Gastroesophageal sphincter (tissue), 4 donors: ENCODE results near the gene PDHB. TPM values are rescaled to one million over a fixed set of nuclear protein-coding genes. Genes with fewer than 3 reads are reported as not detected.

Experiments used
- ATAC-seq: fragments of 150-250 bp; one replicate; pipeline ENCODE4 v1.9.1; 2016; ENCODE audit warnings: mild to moderate bottlenecking, moderate library complexity
- H3K27ac ChIP-seq, 4 donors: fragments of 200-600 bp; sonication (generic) in 3 of 4; 1 replicate in 3 of 4; 2 replicates in 1 of 4; pipeline ENCODE4 v1.5.1; 2016 to 2019
- H3K27me3 ChIP-seq: fragments of 200-600 bp; sonication (generic); one replicate; pipeline ENCODE4 v1.5.1; 2019
- H3K36me3 ChIP-seq, 2 donors: fragments of 200-600 bp; sonication (generic); one replicate each; pipeline ENCODE4 v1.5.1; 2019; ENCODE audit warnings: control low read depth in 1 of 2
- H3K4me1 ChIP-seq, 3 donors: fragments of 200-600 bp; sonication (generic); 1 replicate in 2 of 3; 2 replicates in 1 of 3; pipeline ENCODE4 v1.5.1; 2016 to 2019; ENCODE audit warnings: control low read depth in 2 of 3
- H3K4me3 ChIP-seq, 2 donors: fragments of 200-600 bp; sonication (generic); one replicate each; pipeline ENCODE4 v1.5.1; 2019; ENCODE audit warnings: mild to moderate bottlenecking in 1 of 2, moderate library complexity in 1 of 2
- H3K9me3 ChIP-seq, 3 donors: fragments of 200-600 bp; sonication (generic); one replicate each; pipeline ENCODE4 v1.5.1; 2017 to 2019; ENCODE audit warnings: control low read depth in 2 of 3
- CTCF ChIP-seq, 4 experiments: fragments of 200-600 bp in 2 of 4; fragments of 450-650 bp in 2 of 4; sonication (generic) in 1 of 4; IDR thresholded peaks; one replicate each; pipeline ENCODE4 v1.5.1; 2017 to 2019; ENCODE audit warnings: antibody characterized with exemption in 4 of 4, mild to moderate bottlenecking in 2 of 4, moderate library complexity in 2 of 4
- EP300 ChIP-seq: sonication (generic); formaldehyde crosslinking; IDR thresholded peaks from one replicate; pipeline ENCODE4 v1.6.1; 2017; ENCODE audit warnings: antibody characterized with exemption, mild to moderate bottlenecking
- POLR2A ChIP-seq, 2 donors: fragments of 450-650 bp; IDR thresholded peaks; one replicate each; pipeline ENCODE4 v1.6.1; 2017; ENCODE audit warnings: antibody characterized with exemption in 2 of 2, mild to moderate bottlenecking in 2 of 2, moderate library complexity in 1 of 2
- POLR2AphosphoS5 ChIP-seq: sonication (generic); formaldehyde crosslinking; IDR thresholded peaks from one replicate; pipeline ENCODE4 v1.6.1; 2017; ENCODE audit warnings: antibody characterized with exemption
- WGBS, 2 donors: methylation state at CpG; one replicate each; pipeline ENCODE4 v1.1.5; 2018; ENCODE audit warnings: low coverage in 1 of 2; 5-methylcytosine and 5-hydroxymethylcytosine counted together
- total RNA-seq, 4 donors: library from RNA; depleted of rRNA; stranded (reverse); fragments of >200 nt; gene quantifications; one replicate each; pipeline ENCODE4 v1.1.0, GENCODE V29; 2016

Gene PDHB
- total RNA-seq, 4 donors from 2014 or later: 90.1 to 213 (median 146) TPM

DNA sequence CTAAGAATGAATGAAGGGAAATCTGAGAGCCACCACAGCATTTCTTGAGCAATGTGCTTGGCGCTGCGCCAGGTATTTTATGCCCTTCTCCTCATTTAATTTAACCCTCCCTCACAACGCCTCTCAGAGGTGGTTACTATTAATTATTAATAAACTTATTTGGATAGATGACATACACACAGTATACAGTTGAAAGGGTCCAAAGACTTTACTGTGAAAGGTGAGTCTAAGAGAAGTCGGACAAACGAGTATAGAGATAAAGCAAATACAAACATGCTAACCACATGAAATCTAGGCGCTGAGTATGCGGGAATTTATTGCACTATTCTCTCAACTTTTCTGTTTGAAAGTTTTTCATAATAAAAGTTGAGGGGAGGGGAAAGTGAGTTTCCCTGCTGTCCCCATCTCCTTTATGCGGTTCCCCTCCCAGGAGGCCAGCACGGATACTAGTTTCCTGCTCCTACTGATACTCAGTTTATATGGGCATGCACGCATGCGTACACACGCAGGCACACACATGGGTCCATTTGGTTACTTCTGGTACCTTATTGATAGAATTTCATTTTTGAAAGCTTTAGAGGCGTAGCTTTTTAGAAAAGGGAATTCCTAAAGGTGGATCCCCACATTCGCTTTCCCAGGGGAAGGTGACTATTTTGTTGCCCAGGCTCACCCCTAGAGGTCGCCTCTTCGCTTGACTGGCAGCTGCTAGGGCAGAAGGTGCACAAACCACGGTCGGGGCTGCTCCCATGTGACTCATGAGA is 29.7 kb upstream of the PDHB start:
- H3K36me3 ChIP-seq: no peaks in the 10 kb centered on the region
- H3K27me3 ChIP-seq: no peaks in the 10 kb centered on the region
- H3K4me1 ChIP-seq: peaks cover 0 to 14% (median 0%) of the 10 kb centered on the region in 3 donors
- no peaks in the 10 kb centered on the region for H3K9me3 ChIP-seq
- peak; percentile 36 for TF ChIP-seq POLR2AphosphoS5
- no peak for TF ChIP-seq EP300
- peak; percentile 49 to 75 (median 66) for TF ChIP-seq CTCF (IDR thresholded peaks at IDR 0.05)
- 26 to 38% methylated on average over 17 to 18 of the region's 18 CpGs for WGBS, 2 donors
- H3K4me3 ChIP-seq: peak overlapping the region in 1 of 2 donors; percentile 16
- H3K27ac ChIP-seq: no peak overlapping the region
- ATAC-seq: peak; percentile 80

DNA sequence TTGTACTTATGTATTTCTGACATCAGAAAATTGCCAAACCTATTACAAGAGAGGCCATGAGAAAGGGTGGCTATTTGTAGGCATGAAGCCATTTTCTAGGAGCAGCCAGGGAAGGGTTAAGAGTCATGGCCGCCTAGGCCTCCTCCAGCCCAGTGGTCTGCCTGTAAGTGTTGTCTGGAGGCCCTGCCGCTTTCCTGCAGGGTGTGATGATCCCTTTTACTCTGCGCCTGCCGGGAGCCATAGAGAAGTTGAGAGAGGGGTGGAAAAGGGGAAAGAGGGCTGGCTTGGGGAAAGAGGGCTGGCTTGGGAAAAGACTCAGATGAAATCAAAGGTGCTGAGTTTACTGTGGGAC is 29.2 kb upstream of the PDHB start:
- no peak for TF ChIP-seq CTCF (IDR thresholded peaks at IDR 0.05)
- no peak for TF ChIP-seq POLR2A (IDR thresholded peaks at IDR 0.05)
- 43% methylated on average over 1 of the region's 4 CpGs; no CpG with 5 or more reads in 1 of the 2 donors for WGBS, 2 donors
- Histone ChIP-seq H3K4me1 (peaks cover 0 to 14% (median 0%) of the 10 kb centered on the region in 3 donors), H3K9me3 (no peaks in the 10 kb centered on the region), H3K27ac (no peak overlapping the region), H3K36me3 (no peaks in the 10 kb centered on the region), H3K27me3 (no peaks in the 10 kb centered on the region), H3K4me3 (no peak overlapping the region)
- ATAC-seq: no peak

DNA sequence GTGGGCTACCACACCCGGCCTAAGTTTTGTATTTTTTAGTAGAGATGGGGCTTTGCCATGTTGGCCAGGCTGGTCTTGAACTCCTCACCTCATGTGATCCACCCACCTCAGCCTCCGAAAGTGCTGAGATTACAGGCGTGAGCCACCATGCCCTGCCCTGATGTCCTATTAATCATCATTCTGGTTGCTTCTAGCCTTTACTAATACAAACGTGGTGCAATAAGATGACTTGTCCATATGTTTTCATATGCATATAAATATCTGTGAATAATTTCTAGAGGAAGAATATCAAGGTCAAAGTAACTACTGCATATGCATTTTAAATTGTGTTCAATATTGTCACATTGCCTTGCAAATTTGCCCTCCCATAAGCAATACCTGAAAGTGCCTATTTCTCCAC is 25.5 kb upstream of the PDHB start:
- Histone ChIP-seq H3K27ac (no peak overlapping the region), H3K36me3 (no peaks in the 10 kb centered on the region), H3K27me3 (no peaks in the 10 kb centered on the region), H3K9me3 (peaks cover 0 to 22% (median 0%) of the 10 kb centered on the region in 3 donors), H3K4me1 (peaks cover 0 to 14% (median 0%) of the 10 kb centered on the region in 3 donors), H3K4me3 (no peak overlapping the region)
- no peak for ATAC-seq
- TF ChIP-seq POLR2AphosphoS5: no peak
- no peak for TF ChIP-seq CTCF (IDR thresholded peaks at IDR 0.05)
- TF ChIP-seq EP300: no peak
- TF ChIP-seq POLR2A (IDR thresholded peaks at IDR 0.05): no peak
- WGBS, 2 donors: 59 to 76% methylated on average over 3 to 4 of the region's 4 CpGs

DNA sequence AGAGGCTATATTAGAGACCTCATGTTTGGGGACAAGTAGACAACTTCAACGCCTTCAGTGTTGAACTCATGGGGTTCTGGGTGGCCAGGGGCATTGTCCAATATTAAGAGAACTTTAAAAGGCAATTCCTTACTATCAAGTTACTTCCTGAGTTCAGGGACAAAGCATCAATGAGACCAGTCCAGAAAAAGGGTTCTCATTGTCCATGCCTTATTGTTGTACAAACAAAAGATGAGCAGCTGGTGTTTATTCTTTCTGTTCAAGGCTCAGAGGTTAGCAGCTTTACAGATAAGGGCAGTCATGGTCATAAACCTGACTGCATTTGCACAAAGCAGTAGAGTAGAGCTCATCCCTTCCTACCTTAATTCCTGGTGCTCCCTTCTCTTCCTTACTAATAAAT is 18.5 kb upstream of the PDHB start:
- WGBS, 2 donors: 33% methylated on average over 1 of the region's 1 CpG; no CpG with 5 or more reads in 1 of the 2 donors
- TF ChIP-seq EP300: no peak
- TF ChIP-seq POLR2A (IDR thresholded peaks at IDR 0.05): no peak
- TF ChIP-seq CTCF (IDR thresholded peaks at IDR 0.05): no peak
- no peak for TF ChIP-seq POLR2AphosphoS5
- H3K27me3 ChIP-seq: no peaks in the 10 kb centered on the region

More for the DNA sequence above, 18.5 kb upstream of the PDHB start:
- H3K4me1 ChIP-seq: no peaks in the 10 kb centered on the region
- no peak overlapping the region for H3K27ac ChIP-seq
- H3K9me3 ChIP-seq: peaks cover 0 to 36% (median 0%) of the 10 kb centered on the region in 3 donors
- ATAC-seq: no peak
- no peak overlapping the region for H3K4me3 ChIP-seq
- no peaks in the 10 kb centered on the region for H3K36me3 ChIP-seq
